ENCODE data around the gene OOSP2.
"Not testable (repeated sequence)": the region's sequence is repeated elsewhere in the genome, so short reads cannot be mapped to it uniquely, and the experiment has no call there.

The OOSP2 gene

DNA sequence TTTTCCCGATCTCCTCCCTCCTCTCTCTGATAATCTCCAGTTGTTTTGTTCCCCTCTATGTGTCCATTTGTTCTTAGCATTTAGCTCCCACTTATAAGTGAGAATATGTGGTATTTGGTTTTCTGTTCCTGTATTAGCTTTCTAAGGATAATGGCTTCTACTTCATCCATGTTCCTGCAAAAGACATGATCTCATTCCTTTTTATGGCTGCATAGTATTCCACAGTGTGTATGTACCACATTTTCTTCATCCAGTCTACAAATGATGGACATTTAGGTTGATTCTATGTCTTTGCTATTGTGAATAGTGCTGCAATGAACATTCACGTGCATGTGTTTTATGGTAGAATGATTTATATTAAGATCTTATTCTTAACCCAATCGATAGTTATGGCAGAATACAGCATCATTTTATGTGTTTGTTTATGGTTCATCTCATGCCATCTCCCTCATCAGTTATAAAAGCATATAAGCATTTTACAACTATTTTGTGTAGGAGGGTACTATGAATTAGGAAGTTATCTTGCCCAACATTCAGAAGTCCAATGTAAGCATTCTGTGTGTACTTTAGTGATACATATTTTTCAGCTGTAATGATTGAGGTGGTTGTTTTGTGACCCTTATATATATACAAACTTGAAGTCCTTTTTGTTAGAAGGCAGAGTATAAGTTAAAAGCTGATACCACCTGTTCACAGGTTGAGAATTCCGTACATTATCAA is 19.5 kb downstream of the OOSP2 start:
- intact Hi-C loops (cut with micrococcal nuclease) = no loop called here
- H3K9me3 Mint-ChIP-seq = no peaks in the 10 kb centered on the region
- H3K27me3 Mint-ChIP-seq = no peaks in the 10 kb centered on the region
- peaks cover 54% of the 10 kb centered on the region for H3K4me1 Mint-ChIP-seq (ENCODE audit: low read depth)
- H3K36me3 Mint-ChIP-seq (ENCODE audit: low read depth) = no peaks in the 10 kb centered on the region
- H3K4me3 Mint-ChIP-seq = no peak overlapping the region
- no peak overlapping the region for H3K27ac Mint-ChIP-seq

DNA sequence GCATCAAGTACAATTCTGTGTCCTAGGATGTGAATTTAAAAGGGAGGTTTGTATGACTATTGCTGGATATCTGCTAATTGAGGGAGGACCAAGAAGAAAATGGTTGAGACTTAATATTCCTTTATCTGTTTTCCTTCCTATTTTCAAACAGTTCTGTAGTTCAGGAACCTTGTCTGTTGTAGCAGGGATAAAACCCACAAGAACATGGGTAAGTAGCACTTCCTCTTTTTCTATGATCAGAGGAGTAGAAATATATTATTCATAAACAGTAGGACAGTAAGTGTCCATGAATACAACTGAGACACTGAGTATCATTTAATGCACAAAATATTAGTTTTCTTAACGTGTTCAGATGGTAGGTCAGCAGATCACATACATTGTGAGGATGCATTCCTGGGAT is 23.9 kb downstream of the OOSP2 start:
- intact Hi-C loops (cut with micrococcal nuclease) = no loop called here
- Mint-ChIP-seq H3K9me3 (no peaks in the 10 kb centered on the region), H3K36me3 (ENCODE audit: low read depth) (no peaks in the 10 kb centered on the region), H3K27me3 (no peaks in the 10 kb centered on the region), H3K4me1 (ENCODE audit: low read depth) (peaks cover 12% of the 10 kb centered on the region), H3K4me3 (no peak overlapping the region), H3K27ac (no peak overlapping the region)

GRCh38 chr11:60065801-60066200 is 25.6 kb downstream of the OOSP2 start:
- H3K4me1 Mint-ChIP-seq (ENCODE audit: low read depth) = peaks cover 7% of the 10 kb centered on the region
- H3K36me3 Mint-ChIP-seq (ENCODE audit: low read depth) = no peaks in the 10 kb centered on the region
- intact Hi-C loops (cut with micrococcal nuclease) = no loop called here
- H3K9me3 Mint-ChIP-seq = no peaks in the 10 kb centered on the region
- no peak overlapping the region for H3K4me3 Mint-ChIP-seq
- no peaks in the 10 kb centered on the region for H3K27me3 Mint-ChIP-seq
- no peak overlapping the region for H3K27ac Mint-ChIP-seq

GRCh38 chr11:60069450-60069849 is 29.2 kb downstream of the OOSP2 start:
- Mint-ChIP-seq H3K27me3 (peaks cover 3% of the 10 kb centered on the region), H3K36me3 (ENCODE audit: low read depth) (no peaks in the 10 kb centered on the region), H3K27ac (no peak overlapping the region), H3K9me3 (no peaks in the 10 kb centered on the region), H3K4me1 (ENCODE audit: low read depth) (no peaks in the 10 kb centered on the region), H3K4me3 (no peak overlapping the region)
- intact Hi-C loops (cut with micrococcal nuclease) = no loop called here

DNA sequence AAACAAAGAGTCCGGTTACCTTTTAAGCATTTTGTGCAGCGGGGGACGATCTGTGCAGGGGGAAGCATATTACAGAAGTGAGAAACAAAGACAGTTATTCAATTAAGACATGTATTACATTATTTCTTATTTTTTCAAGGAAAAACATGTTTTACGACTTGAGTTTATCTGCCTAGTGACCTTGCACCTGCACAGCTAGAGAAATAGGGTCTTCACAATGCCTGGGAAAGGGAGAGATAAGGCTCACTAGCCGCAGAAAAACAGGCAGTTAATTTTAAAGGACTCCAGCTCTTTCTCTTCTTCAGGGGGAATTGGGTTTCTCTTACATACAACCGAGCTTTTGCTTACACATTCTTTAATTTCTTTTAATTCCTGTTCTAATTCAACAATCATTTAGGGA is 31.4 kb downstream of the OOSP2 start:
- H3K27me3 Mint-ChIP-seq; H3K4me3 Mint-ChIP-seq; H3K4me1 Mint-ChIP-seq (ENCODE audit: low read depth): not testable (repeated sequence)

GRCh38 chr11:60077216-60077817 is 37.1 kb downstream of the OOSP2 start:
- Mint-ChIP-seq H3K27me3 (peaks cover 3% of the 10 kb centered on the region), H3K4me1 (ENCODE audit: low read depth) (peaks cover 28% of the 10 kb centered on the region), H3K36me3 (ENCODE audit: low read depth) (no peaks in the 10 kb centered on the region), H3K27ac (peak overlapping the region; percentile 60), H3K4me3 (no peak overlapping the region), H3K9me3 (peaks cover 33% of the 10 kb centered on the region)
- intact Hi-C loops (cut with micrococcal nuclease) = no loop called here

More for the DNA sequence above, 31.4 kb downstream of the OOSP2 start:
- H3K27ac Mint-ChIP-seq; H3K9me3 Mint-ChIP-seq; H3K36me3 Mint-ChIP-seq (ENCODE audit: low read depth); intact Hi-C loops (cut with micrococcal nuclease): not testable (repeated sequence)

DNA sequence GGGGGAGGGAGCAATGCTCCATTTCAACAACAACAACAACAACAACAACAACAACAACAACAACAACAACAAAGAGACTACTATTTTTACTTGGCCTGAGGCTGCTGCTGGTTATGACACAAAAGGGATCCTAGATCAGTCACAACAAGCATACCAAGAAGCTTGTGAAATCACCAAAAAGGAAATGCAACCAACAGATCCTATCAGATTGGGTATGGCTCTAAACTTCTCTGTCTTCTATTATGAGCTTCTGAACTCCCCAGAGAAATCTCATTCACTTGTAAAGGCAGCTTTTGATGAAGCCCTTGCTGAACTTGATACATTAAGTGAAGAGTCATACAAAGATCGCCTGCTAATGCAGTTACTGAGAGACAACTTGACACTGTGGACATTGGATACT is 37.8 kb downstream of the OOSP2 start:
- peaks cover 33% of the 10 kb centered on the region for H3K9me3 Mint-ChIP-seq
- intact Hi-C loops (cut with micrococcal nuclease) = no loop called here

GRCh38 chr11:60078745-60079144 is 38.5 kb downstream of the OOSP2 start:
- H3K4me3 Mint-ChIP-seq = no peak overlapping the region
- intact Hi-C loops (cut with micrococcal nuclease) = no loop called here
- no peak overlapping the region for H3K27ac Mint-ChIP-seq
- H3K27me3 Mint-ChIP-seq = no peaks in the 10 kb centered on the region
- H3K4me1 Mint-ChIP-seq (ENCODE audit: low read depth) = peaks cover 28% of the 10 kb centered on the region
- H3K36me3 Mint-ChIP-seq (ENCODE audit: low read depth) = no peaks in the 10 kb centered on the region
- H3K9me3 Mint-ChIP-seq = peaks cover 33% of the 10 kb centered on the region

More for the DNA sequence above, 37.8 kb downstream of the OOSP2 start:
- H3K4me1 Mint-ChIP-seq (ENCODE audit: low read depth) = peaks cover 28% of the 10 kb centered on the region
- peaks cover 3% of the 10 kb centered on the region for H3K27me3 Mint-ChIP-seq
- H3K27ac Mint-ChIP-seq = peak overlapping the region; percentile 60
- no peaks in the 10 kb centered on the region for H3K36me3 Mint-ChIP-seq (ENCODE audit: low read depth)
- no peak overlapping the region for H3K4me3 Mint-ChIP-seq

DNA sequence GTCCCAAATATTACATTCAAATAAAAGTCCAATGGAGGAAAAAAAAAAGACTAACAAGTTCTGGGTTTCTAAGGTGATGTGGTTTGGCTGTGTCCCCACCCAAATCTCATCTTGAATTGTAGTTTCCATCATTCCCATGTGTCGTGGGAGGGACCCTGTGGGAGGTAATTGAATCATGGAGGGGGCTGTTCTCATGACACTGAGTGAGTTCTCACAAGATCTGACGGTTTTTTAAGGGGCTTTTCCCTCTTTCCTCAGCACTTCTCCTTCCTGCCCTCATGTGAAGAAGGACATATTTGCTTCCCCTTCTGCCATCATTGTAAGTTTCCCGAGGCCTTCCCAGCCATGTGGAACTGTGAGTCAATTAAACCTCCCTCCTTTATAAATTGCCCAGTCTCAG is 40.3 kb downstream of the OOSP2 start:
- H3K9me3 Mint-ChIP-seq = peaks cover 33% of the 10 kb centered on the region
- intact Hi-C loops (cut with micrococcal nuclease) = no loop called here
- no peak overlapping the region for H3K4me3 Mint-ChIP-seq
- H3K27ac Mint-ChIP-seq = no peak overlapping the region
- peaks cover 28% of the 10 kb centered on the region for H3K4me1 Mint-ChIP-seq (ENCODE audit: low read depth)
- no peaks in the 10 kb centered on the region for H3K36me3 Mint-ChIP-seq (ENCODE audit: low read depth)
- H3K27me3 Mint-ChIP-seq = no peaks in the 10 kb centered on the region

DNA sequence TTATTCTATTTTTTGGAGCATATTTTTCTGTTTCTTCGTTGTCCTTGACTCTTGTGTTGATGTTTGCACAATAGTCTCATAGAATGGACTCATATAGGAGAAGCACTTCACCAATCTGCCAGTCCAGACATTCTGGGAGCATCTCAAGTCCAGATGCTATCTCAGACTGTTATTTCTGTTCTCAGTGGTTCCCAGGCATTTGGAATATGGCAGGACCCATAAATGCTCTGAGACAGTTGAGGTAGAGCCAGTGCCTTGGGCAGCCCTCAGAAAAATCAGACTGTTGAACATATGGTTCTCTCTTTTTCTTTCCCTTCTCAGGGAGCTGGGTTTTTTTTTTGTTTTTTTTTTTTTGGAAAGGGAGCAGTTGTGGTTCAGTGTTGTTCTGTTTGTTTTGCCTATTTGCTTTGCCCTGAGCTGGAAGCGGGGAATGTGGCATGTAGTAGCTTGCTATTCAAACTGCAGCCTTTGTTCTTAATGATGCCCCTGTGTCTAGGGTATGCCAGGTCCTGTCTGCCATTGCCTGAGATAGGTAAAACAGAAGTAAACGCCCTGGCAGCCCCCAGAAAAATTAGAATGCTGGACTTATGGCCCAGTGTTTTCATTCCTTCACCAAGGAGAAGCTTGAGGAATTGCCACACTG is 44.5 kb downstream of the OOSP2 start:
- H3K4me1 Mint-ChIP-seq (ENCODE audit: low read depth) = peaks cover 12% of the 10 kb centered on the region
- intact Hi-C loops (cut with micrococcal nuclease) = no loop called here
- no peak overlapping the region for H3K4me3 Mint-ChIP-seq
- H3K27me3 Mint-ChIP-seq = no peaks in the 10 kb centered on the region
- no peaks in the 10 kb centered on the region for H3K36me3 Mint-ChIP-seq (ENCODE audit: low read depth)
- peaks cover 14% of the 10 kb centered on the region for H3K9me3 Mint-ChIP-seq
- H3K27ac Mint-ChIP-seq = no peak overlapping the region

GRCh38 chr11:60085909-60086308 is 45.7 kb downstream of the OOSP2 start:
- intact Hi-C loops (cut with micrococcal nuclease) = no loop called here
- no peaks in the 10 kb centered on the region for H3K27me3 Mint-ChIP-seq
- H3K36me3 Mint-ChIP-seq (ENCODE audit: low read depth) = no peaks in the 10 kb centered on the region
- peaks cover 2% of the 10 kb centered on the region for H3K9me3 Mint-ChIP-seq
- H3K4me1 Mint-ChIP-seq (ENCODE audit: low read depth) = peaks cover 7% of the 10 kb centered on the region
- no peak overlapping the region for H3K4me3 Mint-ChIP-seq
- no peak overlapping the region for H3K27ac Mint-ChIP-seq

- Mint-ChIP-seq H3K4me1 (ENCODE audit: low read depth) (peaks cover 7% of the 10 kb centered on the region), H3K4me3 (no peak overlapping the region), H3K27ac (no peak overlapping the region), H3K27me3 (no peaks in the 10 kb centered on the region), H3K36me3 (ENCODE audit: low read depth) (no peaks in the 10 kb centered on the region), H3K9me3 (no peaks in the 10 kb centered on the region)
- intact Hi-C loops (cut with micrococcal nuclease) = no loop called here
These were observed 47.0 kb downstream of the OOSP2 start for GRCh38 chr11:60087239-60087638.

DNA sequence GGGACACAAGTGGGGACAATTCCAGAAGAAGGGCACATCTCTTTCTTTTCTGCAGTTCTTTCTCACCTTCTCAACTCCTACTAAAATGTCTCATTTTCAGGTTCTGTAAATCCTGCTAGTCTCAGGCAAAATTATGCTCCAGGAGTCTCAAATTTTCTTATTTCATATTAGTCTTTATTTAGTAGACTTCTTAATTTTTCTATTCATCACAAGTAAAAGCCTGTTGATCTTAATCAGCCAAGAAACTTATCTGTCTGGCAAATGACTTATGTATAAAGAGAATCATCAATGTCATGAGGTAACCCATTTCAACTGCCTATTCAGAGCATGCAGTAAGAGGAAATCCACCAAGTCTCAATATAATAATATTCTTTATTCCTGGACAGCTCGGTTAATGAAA is 48.2 kb downstream of the OOSP2 start, which contains the start of gene MS4A2:
TSS of gene MS4A2 (plus strand) at position 301 of the 400 bp plus-strand sequence. CDS start 102 bp downstream, outside the sequence.
- no peak within 1 kb of the TSS for H3K4me3 Mint-ChIP-seq

DNA sequence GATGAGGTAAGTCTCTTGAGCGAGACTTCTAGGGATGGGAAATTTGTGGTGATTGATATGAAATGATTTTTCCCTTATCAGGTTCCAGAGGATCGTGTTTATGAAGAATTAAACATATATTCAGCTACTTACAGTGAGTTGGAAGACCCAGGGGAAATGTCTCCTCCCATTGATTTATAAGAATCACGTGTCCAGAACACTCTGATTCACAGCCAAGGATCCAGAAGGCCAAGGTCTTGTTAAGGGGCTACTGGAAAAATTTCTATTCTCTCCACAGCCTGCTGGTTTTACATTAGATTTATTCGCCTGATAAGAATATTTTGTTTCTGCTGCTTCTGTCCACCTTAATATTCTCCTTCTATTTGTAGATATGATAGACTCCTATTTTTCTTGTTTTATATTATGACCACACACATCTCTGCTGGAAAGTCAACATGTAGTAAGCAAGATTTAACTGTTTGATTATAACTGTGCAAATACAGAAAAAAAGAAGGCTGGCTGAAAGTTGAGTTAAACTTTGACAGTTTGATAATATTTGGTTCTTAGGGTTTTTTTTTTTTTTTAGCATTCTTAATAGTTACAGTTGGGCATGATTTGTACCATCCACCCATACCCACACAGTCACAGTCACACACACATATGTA is 55.4 kb downstream of the OOSP2 start:
- H3K4me1 Mint-ChIP-seq (ENCODE audit: low read depth) = no peaks in the 10 kb centered on the region

More for the DNA sequence above, 48.2 kb downstream of the OOSP2 start, which contains the start of gene MS4A2:
- no peak within 1 kb of the TSS for H3K27ac Mint-ChIP-seq
- H3K36me3 Mint-ChIP-seq (ENCODE audit: low read depth) = no peaks in the 10 kb centered on the region
- peaks cover 7% of the 10 kb centered on the region for H3K4me1 Mint-ChIP-seq (ENCODE audit: low read depth)
- no peaks in the 10 kb centered on the region for H3K27me3 Mint-ChIP-seq
- no peaks in the 10 kb centered on the region for H3K9me3 Mint-ChIP-seq
- intact Hi-C loops (cut with micrococcal nuclease) = no loop called here

More for the DNA sequence above, 55.4 kb downstream of the OOSP2 start:
- H3K9me3 Mint-ChIP-seq = no peaks in the 10 kb centered on the region
- intact Hi-C loops (cut with micrococcal nuclease) = no loop called here
- H3K27me3 Mint-ChIP-seq = no peaks in the 10 kb centered on the region
- no peaks in the 10 kb centered on the region for H3K36me3 Mint-ChIP-seq (ENCODE audit: low read depth)
- no peak overlapping the region for H3K4me3 Mint-ChIP-seq
- H3K27ac Mint-ChIP-seq = no peak overlapping the region

Measured in dendritic cell treated with granulocyte-macrophage colony-stimulating factor and Interleukin-4, amounts not matched to agents 40 ng/mL and 50 ng/mL, for 4 days (primary cell).